GM12874 (cell line): Measurements from ENCODE around the gene NFE2L1.

Experiments used
- TF ChIP-seq, protein P1 (sequence below): IDR thresholded peaks from 2 replicates; pipeline ENCODE4 v1.5.1; 2011; ENCODE audit warnings: low read depth, mild to moderate bottlenecking, control low read depth, low read length, moderate library complexity; ENCODE audit not compliant: insufficient read depth

Gene NFE2L1

DNA sequence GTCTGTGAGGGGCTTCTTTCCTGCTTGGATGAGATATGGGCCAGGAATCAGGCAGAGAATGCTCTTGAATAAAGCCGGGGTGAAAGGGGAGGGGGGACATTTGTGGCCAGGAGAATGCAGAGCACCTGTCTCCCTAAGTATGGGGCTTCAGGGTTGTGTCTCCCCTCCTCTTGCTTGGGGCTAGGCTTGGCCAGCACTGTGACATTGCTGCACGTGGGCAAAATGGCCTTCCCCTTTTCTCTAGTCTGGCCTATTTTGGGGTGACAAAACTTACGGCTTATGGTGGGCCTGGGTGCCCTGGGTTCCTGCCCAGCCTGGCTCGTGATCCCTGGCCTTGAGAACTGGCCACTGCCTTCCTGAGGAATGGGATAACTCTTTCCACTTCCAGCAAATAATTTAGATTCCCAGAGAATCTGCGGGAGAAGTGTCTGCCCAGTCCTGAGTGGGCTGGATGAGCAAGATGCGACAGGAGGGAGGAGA, 5.6 kb downstream of the NFE2L1 start:
- TF ChIP-seq, protein P1, sequence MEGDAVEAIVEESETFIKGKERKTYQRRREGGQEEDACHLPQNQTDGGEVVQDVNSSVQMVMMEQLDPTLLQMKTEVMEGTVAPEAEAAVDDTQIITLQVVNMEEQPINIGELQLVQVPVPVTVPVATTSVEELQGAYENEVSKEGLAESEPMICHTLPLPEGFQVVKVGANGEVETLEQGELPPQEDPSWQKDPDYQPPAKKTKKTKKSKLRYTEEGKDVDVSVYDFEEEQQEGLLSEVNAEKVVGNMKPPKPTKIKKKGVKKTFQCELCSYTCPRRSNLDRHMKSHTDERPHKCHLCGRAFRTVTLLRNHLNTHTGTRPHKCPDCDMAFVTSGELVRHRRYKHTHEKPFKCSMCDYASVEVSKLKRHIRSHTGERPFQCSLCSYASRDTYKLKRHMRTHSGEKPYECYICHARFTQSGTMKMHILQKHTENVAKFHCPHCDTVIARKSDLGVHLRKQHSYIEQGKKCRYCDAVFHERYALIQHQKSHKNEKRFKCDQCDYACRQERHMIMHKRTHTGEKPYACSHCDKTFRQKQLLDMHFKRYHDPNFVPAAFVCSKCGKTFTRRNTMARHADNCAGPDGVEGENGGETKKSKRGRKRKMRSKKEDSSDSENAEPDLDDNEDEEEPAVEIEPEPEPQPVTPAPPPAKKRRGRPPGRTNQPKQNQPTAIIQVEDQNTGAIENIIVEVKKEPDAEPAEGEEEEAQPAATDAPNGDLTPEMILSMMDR: no peak

DNA sequence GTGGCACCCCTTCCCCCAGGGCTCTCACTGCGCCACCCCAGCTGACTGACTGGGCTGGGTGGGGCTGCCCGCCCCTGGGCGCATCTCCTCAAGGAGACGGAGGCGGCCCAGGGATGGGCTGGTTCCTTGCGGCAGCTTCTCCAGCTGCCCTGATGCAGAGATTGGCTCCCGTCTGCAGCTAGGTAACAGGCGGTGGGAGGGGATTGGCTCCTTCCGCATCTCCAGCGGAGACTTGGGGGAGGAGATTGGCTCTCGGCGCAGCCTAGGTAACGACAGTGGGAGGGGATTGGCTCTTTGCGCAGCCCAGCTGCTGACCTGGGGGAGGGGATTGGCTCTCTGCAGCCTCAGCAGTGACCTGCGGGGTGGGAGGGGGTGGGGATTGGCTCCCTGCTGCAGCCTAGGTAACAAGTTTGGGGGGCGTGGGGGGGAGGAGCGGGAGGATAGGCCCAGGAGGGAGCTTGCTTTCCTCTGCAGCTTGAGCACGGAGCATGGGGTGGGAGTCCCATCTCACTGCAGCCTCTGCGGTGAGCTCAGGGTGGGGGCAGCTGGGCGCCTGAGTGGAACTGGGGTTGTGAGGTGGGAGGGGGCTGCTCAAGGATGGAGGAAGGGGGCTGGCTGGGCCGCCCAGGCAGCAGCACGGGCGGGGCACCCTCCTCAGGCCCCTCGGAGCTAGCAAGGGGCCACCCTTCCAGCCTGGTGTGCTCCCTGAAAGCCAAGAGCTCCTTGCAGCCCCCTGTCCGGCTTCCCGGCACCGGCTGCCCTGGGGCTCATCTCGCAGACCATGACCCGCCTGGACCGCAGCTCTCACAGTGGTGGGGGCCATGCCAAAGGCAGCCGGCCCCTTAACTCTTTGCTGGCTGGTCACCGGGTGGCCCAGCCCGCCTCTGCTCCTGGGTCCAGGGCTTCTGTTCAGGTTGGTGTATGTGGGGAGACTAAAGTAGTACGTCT, 6.4 kb downstream of the NFE2L1 start:
- TF ChIP-seq, protein P1: no peak

DNA sequence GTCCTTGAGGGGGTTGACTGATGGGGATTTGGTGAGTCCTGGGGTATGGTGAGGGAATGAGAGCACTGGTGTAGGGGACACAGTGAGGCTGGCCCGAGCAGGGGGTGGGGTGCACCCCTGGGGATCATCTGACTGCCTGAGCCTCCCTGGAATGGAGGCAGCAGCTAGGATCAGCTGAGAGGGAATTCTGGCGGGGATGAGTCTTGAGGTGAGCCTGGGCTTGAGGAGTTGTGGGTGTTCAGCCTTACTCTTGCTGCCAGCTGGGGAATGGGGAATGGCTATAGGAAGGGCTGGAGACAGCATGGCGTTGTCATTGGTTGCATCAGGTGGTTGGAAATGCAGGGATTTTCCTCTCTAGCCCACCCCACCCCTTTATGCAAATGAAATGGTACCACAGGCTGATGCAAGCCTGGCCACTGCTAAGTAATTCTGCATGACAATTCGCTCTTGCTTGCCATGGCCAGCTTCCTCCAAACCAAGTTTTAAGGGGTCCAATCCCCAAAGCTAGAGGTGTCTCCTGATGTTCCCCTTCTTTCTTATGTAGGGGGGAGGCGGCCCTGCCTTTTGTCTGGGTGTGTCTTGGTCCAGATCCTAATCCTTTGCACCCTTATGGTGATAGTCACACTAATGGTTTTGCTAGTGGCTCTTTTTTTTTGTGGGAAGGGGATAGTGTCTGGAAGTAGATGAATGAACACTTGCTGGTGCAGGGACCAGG, 7.5 kb downstream of the NFE2L1 start:
- TF ChIP-seq, protein P1: no peak

DNA sequence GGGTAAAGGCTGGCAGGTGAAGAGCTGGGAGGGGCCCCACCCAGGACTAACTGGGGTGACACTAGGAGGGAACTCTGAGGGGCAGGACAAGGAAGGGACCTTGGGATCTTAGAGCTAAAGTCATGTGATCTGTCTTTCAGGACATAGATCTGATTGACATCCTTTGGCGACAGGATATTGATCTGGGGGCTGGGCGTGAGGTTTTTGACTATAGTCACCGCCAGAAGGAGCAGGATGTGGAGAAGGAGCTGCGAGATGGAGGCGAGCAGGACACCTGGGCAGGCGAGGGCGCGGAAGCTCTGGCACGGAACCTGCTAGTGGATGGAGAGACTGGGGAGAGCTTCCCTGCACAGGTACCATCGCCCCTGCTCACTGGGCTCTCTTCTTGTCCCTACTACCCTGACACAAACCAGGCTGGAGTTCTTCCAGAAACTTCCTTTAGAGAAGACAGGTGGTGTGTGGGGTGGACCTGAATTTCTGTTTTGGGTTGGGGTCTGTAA, 8.1 kb downstream of the NFE2L1 start:
- TF ChIP-seq, protein P1: no peak

DNA sequence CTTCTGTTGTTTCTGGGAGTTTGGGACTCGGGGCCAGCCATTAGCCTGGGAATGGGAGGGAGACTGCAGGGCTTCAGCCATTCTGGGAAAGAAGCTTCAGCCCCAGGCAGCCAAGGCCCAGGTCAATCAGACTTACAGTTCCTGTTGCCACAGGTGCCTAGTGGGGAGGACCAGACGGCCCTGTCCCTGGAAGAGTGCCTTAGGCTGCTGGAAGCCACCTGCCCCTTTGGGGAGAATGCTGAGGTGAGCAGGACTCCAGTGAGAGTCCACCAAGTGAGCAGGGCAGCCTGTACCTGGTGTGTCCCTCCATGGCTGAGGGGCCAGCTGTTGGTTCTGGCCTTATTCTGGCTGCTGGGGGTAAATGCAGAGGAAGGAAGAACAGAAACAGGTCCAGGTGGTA, 8.7 kb downstream of the NFE2L1 start:
- TF ChIP-seq, protein P1: no peak

DNA sequence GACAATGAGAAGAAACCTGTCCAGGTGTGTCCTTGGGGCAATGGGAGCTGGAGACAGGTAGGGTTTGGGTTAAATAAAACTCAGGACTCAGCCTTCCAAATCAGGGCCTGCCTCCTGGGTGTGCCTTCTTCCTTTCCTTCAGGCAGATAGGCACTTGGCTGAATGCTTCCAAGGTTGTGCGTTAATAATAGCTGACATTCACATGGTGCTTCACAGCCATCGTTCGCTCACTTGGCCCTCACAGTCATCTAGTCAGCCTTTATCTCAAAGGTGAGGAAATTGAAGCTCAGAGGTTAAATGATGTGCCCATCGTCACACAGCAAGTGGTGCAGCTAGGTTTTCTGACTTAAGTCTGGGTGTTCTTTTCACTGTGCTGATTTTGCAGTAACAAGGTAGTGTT, 9.5 kb downstream of the NFE2L1 start:
- TF ChIP-seq, protein P1: no peak
